Stimulated activated CD4-positive, alpha-beta T cell treated with anti-CD3 and anti-CD28 coated beads, Interleukin-12 subunit alpha, Interleukin-12 subunit beta, amount 100 ng/mL, for 24 hours (primary cell): ENCODE measurements around the gene SFMBT1.

ENCODE experiments used
- DNase-seq, 2 experiments: peaks; one replicate each; pipeline ENCODE4 v3.0.0-alpha.2; 2020; ENCODE audit warnings: low read depth in 2 of 2

Gene SFMBT1

GRCh38 chr3:52886049-52886730 is 159.7 kb downstream of the SFMBT1 start:
- no peak for DNase-seq

GRCh38 chr3:52882377-52882776 is 163.5 kb downstream of the SFMBT1 start:
- DNase-seq: no peak

- no peak for DNase-seq
Measured at GRCh38 chr3:52881871-52882270, 164.0 kb downstream of the SFMBT1 start.

GRCh38 chr3:52880474-52880873 is 165.4 kb downstream of the SFMBT1 start:
- no peak for DNase-seq

- no peak for DNase-seq
Measured at GRCh38 chr3:52880047-52880446, 165.8 kb downstream of the SFMBT1 start.

- DNase-seq: no peak
Measured at GRCh38 chr3:52879581-52879980, 166.3 kb downstream of the SFMBT1 start.

- no peak for DNase-seq
Measured at GRCh38 chr3:52879090-52879489, 166.8 kb downstream of the SFMBT1 start.

GRCh38 chr3:52877085-52877484 is 168.8 kb downstream of the SFMBT1 start:
- DNase-seq: no peak

- DNase-seq: no peak
Measured at GRCh38 chr3:52874864-52875587, 170.8 kb downstream of the SFMBT1 start.

GRCh38 chr3:52874160-52874701 is 171.6 kb downstream of the SFMBT1 start:
- DNase-seq: no peak

- DNase-seq: no peak
Measured at GRCh38 chr3:52873433-52874159, 172.3 kb downstream of the SFMBT1 start.

- no peak for DNase-seq
Measured at GRCh38 chr3:52872245-52872644, 173.6 kb downstream of the SFMBT1 start.

- no peak for DNase-seq
Measured at GRCh38 chr3:52871761-52872160, 174.1 kb downstream of the SFMBT1 start.

GRCh38 chr3:52870471-52870870 is 175.4 kb downstream of the SFMBT1 start:
- no peak for DNase-seq

- DNase-seq: no peak
Measured at GRCh38 chr3:52866427-52866826, 179.4 kb downstream of the SFMBT1 start.

GRCh38 chr3:52865994-52866393 is 179.9 kb downstream of the SFMBT1 start:
- no peak for DNase-seq

- no peak for DNase-seq
Measured at GRCh38 chr3:52860424-52860768, 185.5 kb downstream of the SFMBT1 start.

- no peak for DNase-seq
Measured at GRCh38 chr3:52859686-52860423, 186.0 kb downstream of the SFMBT1 start.

- DNase-seq: no peak
Measured at GRCh38 chr3:52857864-52858263, 188.0 kb downstream of the SFMBT1 start.

GRCh38 chr3:52857133-52857532 is 188.7 kb downstream of the SFMBT1 start:
- DNase-seq: no peak

- no peak for DNase-seq
Measured at GRCh38 chr3:52856666-52857065, 189.2 kb downstream of the SFMBT1 start.

GRCh38 chr3:52854013-52854412 is 191.9 kb downstream of the SFMBT1 start:
- no peak for DNase-seq
